CD4-positive, alpha-beta T cell (primary cell): ENCODE data around the gene TES. TPM values are rescaled to one million over a fixed set of nuclear protein-coding genes. Genes with fewer than 3 reads are reported as not detected.

Source experiments
- ATAC-seq: fragments of 200-7000 bp; cut with Tn5 transposase; one replicate; pipeline ENCODE4 v1.10.0; 2022; ENCODE audit warnings: mild to moderate bottlenecking; ENCODE audit not compliant: poor library complexity
- CTCF ChIA-PET: fragments of 350-600 bp; sonication (Branson Sonifier 250); formaldehyde crosslinking; loops from one replicate; lab custom pipeline; 2021; ENCODE audit warnings: antibody characterized with exemption, inconsistent platforms; lab: Charles Lee
- POLR2A ChIA-PET: fragments of 350-600 bp; sonication (Branson Sonifier 250); formaldehyde crosslinking; loops from one replicate; lab custom pipeline; 2021; ENCODE audit warnings: antibody characterized with exemption, inconsistent platforms; lab: Charles Lee
- DNase-seq, 14 experiments: peaks; one replicate each; pipeline ENCODE4 v3.0.0-alpha.2; 2013 to 2020; ENCODE audit warnings: mixed read lengths in 2 of 14
- H3K27ac ChIP-seq, 2 donors: one replicate each; pipeline versions ENCODE4 v1.5.1 to v1.7.0; 2013; ENCODE audit warnings: low read length in 2 of 2, low read depth in 1 of 2, mild to moderate bottlenecking in 1 of 2
- H3K27me3 ChIP-seq, 2 experiments: 1 replicate in 1 of 2; 2 replicates in 1 of 2; pipeline versions ENCODE4 v1.6.1 to v1.7.0; 2013; ENCODE audit warnings: low read length in 2 of 2, control low read depth in 1 of 2, mild to moderate bottlenecking in 1 of 2, moderate library complexity in 1 of 2; ENCODE audit not compliant: insufficient read depth in 2 of 2, control insufficient read depth in 1 of 2
- H3K36me3 ChIP-seq: one replicate; pipeline ENCODE4 v1.6.1; 2013; ENCODE audit warnings: low read length, control low read depth; ENCODE audit not compliant: insufficient read depth
- H3K4me1 ChIP-seq: one replicate; pipeline ENCODE4 v1.6.1; 2013; ENCODE audit warnings: low read length, control low read depth; ENCODE audit not compliant: insufficient read depth
- H3K4me3 ChIP-seq: one replicate; pipeline ENCODE4 v1.5.1; 2013; ENCODE audit warnings: mild to moderate bottlenecking, low read length, moderate library complexity
- H3K9me3 ChIP-seq, 2 experiments: 1 replicate in 1 of 2; 2 replicates in 1 of 2; pipeline versions ENCODE4 v1.6.1 to v1.7.0; 2013; ENCODE audit warnings: low read length in 2 of 2, mild to moderate bottlenecking in 2 of 2, control low read depth in 1 of 2, moderate library complexity in 1 of 2; ENCODE audit not compliant: control insufficient read depth in 1 of 2, insufficient read depth in 1 of 2
- H3K27ac Mint-ChIP-seq: one replicate; pipeline ENCODE4 v1.8.0; 2020; ENCODE audit warnings: mixed read lengths
- H3K27me3 Mint-ChIP-seq: one replicate; pipeline ENCODE4 v1.8.0; 2021; ENCODE audit warnings: mixed read lengths
- H3K36me3 Mint-ChIP-seq: one replicate; pipeline ENCODE4 v1.8.0; 2021; ENCODE audit warnings: low read depth, mixed read lengths
- H3K4me1 Mint-ChIP-seq: one replicate; pipeline ENCODE4 v1.8.0; 2021; ENCODE audit warnings: low read depth, mixed read lengths
- H3K4me3 Mint-ChIP-seq: one replicate; pipeline ENCODE4 v1.8.0; 2020; ENCODE audit warnings: mild to moderate bottlenecking, mixed read lengths
- H3K9me3 Mint-ChIP-seq: one replicate; pipeline ENCODE4 v1.8.0; 2020; ENCODE audit warnings: mixed read lengths
- intact Hi-C, 2 experiments: fragments of 100-400 bp; cut with DNase I in 1 of 2; cut with micrococcal nuclease in 1 of 2; formaldehyde crosslinking; loops; one replicate each; pipeline versions ENCODE4 v1.15.1 to v1.9.0; 2023 to 2025; cut with DNase I, micrococcal nuclease
- total RNA-seq, 174 experiments: library from RNA in 2 of 174; stranded (reverse) in 2 of 174; gene quantifications; one replicate each; pipeline ENCODE4 v1.2.3 and lab custom pipeline; 2021 to 2026
- TF ChIP-seq, protein P1 (sequence below): fragments of 200-600 bp; IDR thresholded peaks from one replicate; pipeline ENCODE4 v1.8.0; 2022; ENCODE audit warnings: antibody characterized with exemption, mild to moderate bottlenecking

TES gene
- total RNA-seq, 2 experiments from 2014 or later = 114 to 120 TPM

GRCh38 chr7:116166156-116166555 lies 44.2 kb upstream of the TES start:
- TF ChIP-seq, protein P1, sequence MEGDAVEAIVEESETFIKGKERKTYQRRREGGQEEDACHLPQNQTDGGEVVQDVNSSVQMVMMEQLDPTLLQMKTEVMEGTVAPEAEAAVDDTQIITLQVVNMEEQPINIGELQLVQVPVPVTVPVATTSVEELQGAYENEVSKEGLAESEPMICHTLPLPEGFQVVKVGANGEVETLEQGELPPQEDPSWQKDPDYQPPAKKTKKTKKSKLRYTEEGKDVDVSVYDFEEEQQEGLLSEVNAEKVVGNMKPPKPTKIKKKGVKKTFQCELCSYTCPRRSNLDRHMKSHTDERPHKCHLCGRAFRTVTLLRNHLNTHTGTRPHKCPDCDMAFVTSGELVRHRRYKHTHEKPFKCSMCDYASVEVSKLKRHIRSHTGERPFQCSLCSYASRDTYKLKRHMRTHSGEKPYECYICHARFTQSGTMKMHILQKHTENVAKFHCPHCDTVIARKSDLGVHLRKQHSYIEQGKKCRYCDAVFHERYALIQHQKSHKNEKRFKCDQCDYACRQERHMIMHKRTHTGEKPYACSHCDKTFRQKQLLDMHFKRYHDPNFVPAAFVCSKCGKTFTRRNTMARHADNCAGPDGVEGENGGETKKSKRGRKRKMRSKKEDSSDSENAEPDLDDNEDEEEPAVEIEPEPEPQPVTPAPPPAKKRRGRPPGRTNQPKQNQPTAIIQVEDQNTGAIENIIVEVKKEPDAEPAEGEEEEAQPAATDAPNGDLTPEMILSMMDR = no peak
- CTCF ChIA-PET = interaction anchor here (1.7 kb wide), 1 partner anchor 426 kb away, joined by 4 read pairs; no protein-coding TSS in a partner anchor
- H3K27me3 ChIP-seq = peaks cover 6 to 16% of the 10 kb centered on the region in 2 experiments
- H3K27ac ChIP-seq = no peak overlapping the region
- no peaks in the 10 kb centered on the region for H3K36me3 Mint-ChIP-seq
- H3K4me1 ChIP-seq = peaks cover 5% of the 10 kb centered on the region
- H3K4me1 Mint-ChIP-seq = peaks cover 10% of the 10 kb centered on the region
- H3K36me3 ChIP-seq = no peaks in the 10 kb centered on the region
- no peak overlapping the region for H3K4me3 ChIP-seq
- H3K9me3 Mint-ChIP-seq = no peaks in the 10 kb centered on the region
- no peak overlapping the region for H3K4me3 Mint-ChIP-seq
- POLR2A ChIA-PET = no interaction called here
- DNase-seq = peak in 2 of 14 experiments; percentile 17 to 23
- no peak for ATAC-seq
- no peaks in the 10 kb centered on the region for H3K9me3 ChIP-seq
- intact Hi-C loops = no loop called here
- peaks cover 19% of the 10 kb centered on the region for H3K27me3 Mint-ChIP-seq
- no peak overlapping the region for H3K27ac Mint-ChIP-seq

DNA sequence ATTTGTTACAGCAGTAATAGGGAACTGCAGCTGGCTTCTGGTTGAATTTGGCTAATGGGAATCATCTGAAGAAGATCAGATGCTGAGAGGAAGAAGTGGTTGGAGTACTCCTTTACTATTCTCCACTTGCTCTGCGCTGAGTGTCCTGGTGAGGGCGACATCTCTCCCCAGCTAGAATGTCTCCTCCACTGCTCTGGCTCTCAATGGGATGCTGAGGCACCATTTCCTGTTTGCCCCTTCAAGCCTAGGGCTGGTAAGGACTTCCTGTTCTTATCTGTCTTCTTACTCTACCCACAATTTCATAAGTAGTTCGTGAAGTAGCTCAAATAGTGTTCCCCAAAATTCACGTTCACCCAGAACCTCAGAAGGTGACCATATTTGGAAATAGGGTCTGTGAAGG lies 43.2 kb upstream of the TES start:
- H3K36me3 ChIP-seq = no peaks in the 10 kb centered on the region
- H3K9me3 ChIP-seq = no peaks in the 10 kb centered on the region
- ChIA-PET CTCF (interaction anchor here (1.1 to 1.7 kb wide), 2 partner anchors 13 to 424 kb away, joined by 3 to 4 read pairs; no protein-coding TSS in a partner anchor), POLR2A (no interaction called here)
- Mint-ChIP-seq H3K27me3 (peaks cover 22% of the 10 kb centered on the region), H3K9me3 (no peaks in the 10 kb centered on the region), H3K4me1 (peaks cover 10% of the 10 kb centered on the region), H3K27ac (no peak overlapping the region), H3K4me3 (no peak overlapping the region), H3K36me3 (no peaks in the 10 kb centered on the region)
- ATAC-seq (peak; percentile 80), DNase-seq (peak in 3 of 14 experiments; percentile 24 to 40 (median 36))
- no peak overlapping the region for H3K4me3 ChIP-seq
- peaks cover 6 to 16% of the 10 kb centered on the region in 2 experiments for H3K27me3 ChIP-seq
- TF ChIP-seq, protein P1 = no peak
- H3K4me1 ChIP-seq = peaks cover 5% of the 10 kb centered on the region
- intact Hi-C loops = no loop called here
- H3K27ac ChIP-seq = no peak overlapping the region

DNA sequence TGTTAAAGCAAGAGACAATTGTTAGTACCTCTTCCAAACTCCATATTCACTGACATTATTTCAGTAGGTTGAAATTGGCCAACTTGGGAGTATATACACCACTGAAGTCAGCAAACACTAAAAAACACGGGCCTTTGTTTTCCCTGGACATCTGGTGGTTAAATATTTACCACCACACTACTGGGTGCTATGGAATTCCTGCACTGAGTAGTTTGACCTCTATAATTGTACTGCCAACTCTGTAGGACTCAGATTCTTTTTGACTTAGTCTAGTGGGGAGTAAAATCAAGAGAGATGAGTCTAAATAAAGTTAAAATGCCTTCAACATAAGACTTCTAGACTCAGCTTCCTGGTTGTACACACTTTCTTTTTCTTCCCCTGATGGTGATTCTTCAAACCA lies 41.3 kb upstream of the TES start:
- Mint-ChIP-seq H3K27ac (no peak overlapping the region), H3K9me3 (no peaks in the 10 kb centered on the region), H3K4me3 (no peak overlapping the region), H3K36me3 (no peaks in the 10 kb centered on the region), H3K4me1 (peaks cover 10% of the 10 kb centered on the region), H3K27me3 (peaks cover 20% of the 10 kb centered on the region)
- CTCF ChIA-PET = no interaction called here
- Histone ChIP-seq H3K27ac (no peak overlapping the region), H3K27me3 (peaks cover 2 to 5% of the 10 kb centered on the region in 2 experiments), H3K4me3 (no peak overlapping the region), H3K9me3 (no peaks in the 10 kb centered on the region), H3K36me3 (no peaks in the 10 kb centered on the region), H3K4me1 (peaks cover 5% of the 10 kb centered on the region)
- TF ChIP-seq, protein P1 = no peak
- DNase-seq (no peak), ATAC-seq (no peak)
- intact Hi-C loops = no loop called here
- POLR2A ChIA-PET = no interaction called here
